Rectal smooth muscle tissue (tissue), 1 donor: Measurements from ENCODE around the gene BABAM1.

Experiments used
- H3K27ac ChIP-seq: one replicate; pipeline ENCODE4 v1.7.0; 2013; ENCODE audit warnings: low read depth, low read length, inconsistent platforms
- H3K27me3 ChIP-seq: one replicate; pipeline ENCODE4 v1.7.0; 2013; ENCODE audit warnings: low read length; ENCODE audit not compliant: control insufficient read depth, insufficient read depth
- H3K36me3 ChIP-seq: one replicate; pipeline ENCODE4 v1.7.0; 2013; ENCODE audit warnings: low read length; ENCODE audit not compliant: control insufficient read depth, insufficient read depth
- H3K4me1 ChIP-seq: one replicate; pipeline ENCODE4 v1.7.0; 2013; ENCODE audit warnings: low read length; ENCODE audit not compliant: control insufficient read depth, insufficient read depth
- H3K4me3 ChIP-seq: one replicate; pipeline ENCODE4 v1.7.0; 2013; ENCODE audit warnings: low read length
- H3K9ac ChIP-seq: one replicate; pipeline ENCODE4 v1.7.0; 2013; ENCODE audit warnings: low read length

The BABAM1 gene

GRCh38 chr19:17312189-17313113 is 45.2 kb downstream of the BABAM1 start:
- H3K4me3 ChIP-seq, result no peak overlapping the region
- peaks cover 19% of the 10 kb centered on the region for H3K36me3 ChIP-seq
- H3K9ac ChIP-seq, result no peak overlapping the region
- H3K4me1 ChIP-seq, result peaks cover 6% of the 10 kb centered on the region
- no peaks in the 10 kb centered on the region for H3K27me3 ChIP-seq
- H3K27ac ChIP-seq, result no peak overlapping the region

DNA sequence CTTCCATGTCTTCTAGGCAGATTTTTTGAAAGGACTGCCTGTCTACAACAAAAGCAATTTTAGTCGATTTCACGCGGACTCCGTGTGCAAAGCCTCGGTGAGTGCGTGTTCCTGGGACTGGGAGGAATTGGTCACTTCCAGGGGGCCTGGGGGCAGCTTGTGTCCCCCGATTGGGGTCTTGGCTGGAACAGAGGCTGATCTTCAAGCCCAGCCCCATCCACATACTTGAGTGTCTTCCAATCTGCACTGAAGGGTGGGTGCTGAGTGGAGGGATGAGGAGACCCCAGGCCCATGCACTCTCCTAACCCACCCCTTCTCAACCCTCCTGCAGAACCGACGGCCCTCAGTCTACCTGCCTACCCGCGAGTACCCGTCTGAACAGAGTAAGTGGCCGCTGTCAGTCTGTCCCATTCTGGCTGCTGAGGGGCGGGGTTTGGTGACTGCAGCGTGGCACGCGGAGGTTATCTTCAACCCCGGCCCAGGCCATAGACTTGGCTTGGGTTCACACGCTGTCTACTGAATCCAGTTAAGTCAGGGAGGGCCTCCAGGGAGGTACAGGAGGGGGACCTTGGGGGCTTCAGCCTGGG is 46.9 kb downstream of the BABAM1 start:
- Histone ChIP-seq H3K9ac (no peak overlapping the region), H3K4me3 (no peak overlapping the region), H3K36me3 (peaks cover 19% of the 10 kb centered on the region), H3K27ac (no peak overlapping the region), H3K4me1 (peaks cover 6% of the 10 kb centered on the region), H3K27me3 (no peaks in the 10 kb centered on the region)

DNA sequence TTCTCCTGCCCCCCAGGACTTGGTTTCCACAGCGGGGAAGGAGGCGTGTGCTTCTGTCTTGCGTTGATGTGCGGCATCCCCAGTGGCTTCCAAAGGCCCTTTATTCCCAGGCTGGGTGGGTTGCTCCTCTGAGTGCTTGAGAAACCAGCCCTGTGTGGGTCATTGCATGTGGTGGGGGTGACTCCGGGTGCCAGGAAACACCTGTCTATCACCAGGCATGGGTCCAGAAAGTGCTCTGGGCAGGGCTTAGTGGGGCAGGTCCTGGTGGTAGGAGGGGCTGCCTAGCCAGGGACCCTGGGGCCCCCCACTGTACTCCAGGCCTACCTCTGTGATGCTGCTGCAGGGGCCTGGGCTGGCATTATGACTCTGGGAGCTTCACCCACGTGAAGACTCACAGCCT is 51.7 kb downstream of the BABAM1 start:
- Histone ChIP-seq H3K27ac (no peak overlapping the region), H3K4me3 (no peak overlapping the region)

GRCh38 chr19:17319473-17320238 is 52.4 kb downstream of the BABAM1 start:
- H3K4me1 ChIP-seq, result no peaks in the 10 kb centered on the region
- H3K27ac ChIP-seq, result no peak overlapping the region
- no peaks in the 10 kb centered on the region for H3K27me3 ChIP-seq
- no peak overlapping the region for H3K9ac ChIP-seq
- peaks cover 16% of the 10 kb centered on the region for H3K36me3 ChIP-seq
- H3K4me3 ChIP-seq, result no peak overlapping the region

More for the DNA sequence above, 51.7 kb downstream of the BABAM1 start:
- Histone ChIP-seq H3K36me3 (peaks cover 22% of the 10 kb centered on the region), H3K4me1 (no peaks in the 10 kb centered on the region), H3K9ac (no peak overlapping the region), H3K27me3 (no peaks in the 10 kb centered on the region)

- Histone ChIP-seq H3K27me3 (no peaks in the 10 kb centered on the region), H3K4me3 (no peak overlapping the region), H3K4me1 (no peaks in the 10 kb centered on the region), H3K36me3 (peaks cover 13% of the 10 kb centered on the region), H3K9ac (no peak overlapping the region), H3K27ac (no peak overlapping the region)
Measured at GRCh38 chr19:17320435-17320834, 53.2 kb downstream of the BABAM1 start.

DNA sequence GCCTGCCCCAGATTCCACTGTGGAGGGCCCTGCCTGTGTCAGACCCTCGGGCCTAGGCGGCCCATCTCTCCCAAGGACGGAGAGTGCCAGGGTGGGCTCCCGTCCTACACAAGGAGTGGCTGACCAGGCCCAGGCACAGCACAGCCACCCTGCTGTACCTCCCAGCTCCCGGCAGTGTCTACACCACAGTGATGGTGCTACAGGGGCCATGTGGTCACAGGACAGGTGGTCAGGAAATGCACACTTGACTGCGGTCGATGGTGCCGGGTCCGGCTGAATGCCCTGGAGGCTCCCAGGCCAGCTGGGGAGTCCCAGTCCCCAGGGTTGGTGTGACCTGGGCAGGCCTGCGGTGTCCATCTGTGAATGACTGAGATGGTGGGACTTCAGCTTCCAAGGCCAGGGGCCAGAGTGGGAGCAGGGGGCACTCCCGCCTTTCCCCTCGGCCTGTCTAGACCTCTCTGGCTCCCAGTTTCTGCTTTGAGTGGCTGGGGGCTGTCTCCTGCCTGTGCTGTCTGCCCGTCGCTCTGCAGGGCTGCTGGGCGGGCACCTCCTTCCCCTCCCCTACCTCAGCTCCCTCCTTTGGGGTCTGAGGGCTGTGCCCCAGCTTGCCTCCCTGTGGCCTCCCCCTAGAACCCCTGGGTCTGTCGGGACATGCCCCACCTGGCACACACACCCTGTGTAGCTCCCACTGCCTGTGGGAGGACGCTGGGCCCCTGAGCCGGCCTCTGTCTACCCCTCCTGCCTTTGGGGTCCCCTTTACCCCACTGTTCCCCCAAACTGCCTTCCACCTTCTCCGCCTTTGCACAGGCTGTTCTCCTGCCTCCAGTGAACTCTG is 54.6 kb downstream of the BABAM1 start:
- H3K9ac ChIP-seq, result no peak overlapping the region
- H3K27ac ChIP-seq, result no peak overlapping the region
- no peaks in the 10 kb centered on the region for H3K27me3 ChIP-seq
- H3K36me3 ChIP-seq, result peaks cover 13% of the 10 kb centered on the region
- H3K4me1 ChIP-seq, result no peaks in the 10 kb centered on the region
- no peak overlapping the region for H3K4me3 ChIP-seq

- peaks cover 13% of the 10 kb centered on the region for H3K36me3 ChIP-seq
- no peak overlapping the region for H3K4me3 ChIP-seq
- H3K4me1 ChIP-seq, result no peaks in the 10 kb centered on the region
- no peak overlapping the region for H3K9ac ChIP-seq
- H3K27ac ChIP-seq, result no peak overlapping the region
- no peaks in the 10 kb centered on the region for H3K27me3 ChIP-seq
Measured at GRCh38 chr19:17322854-17323253, 55.6 kb downstream of the BABAM1 start.

- Histone ChIP-seq H3K27ac (no peak overlapping the region), H3K27me3 (no peaks in the 10 kb centered on the region), H3K4me1 (peaks cover 3% of the 10 kb centered on the region), H3K36me3 (peaks cover 13% of the 10 kb centered on the region), H3K9ac (no peak overlapping the region), H3K4me3 (no peak overlapping the region)
Measured at GRCh38 chr19:17323300-17323963, 56.2 kb downstream of the BABAM1 start.

DNA sequence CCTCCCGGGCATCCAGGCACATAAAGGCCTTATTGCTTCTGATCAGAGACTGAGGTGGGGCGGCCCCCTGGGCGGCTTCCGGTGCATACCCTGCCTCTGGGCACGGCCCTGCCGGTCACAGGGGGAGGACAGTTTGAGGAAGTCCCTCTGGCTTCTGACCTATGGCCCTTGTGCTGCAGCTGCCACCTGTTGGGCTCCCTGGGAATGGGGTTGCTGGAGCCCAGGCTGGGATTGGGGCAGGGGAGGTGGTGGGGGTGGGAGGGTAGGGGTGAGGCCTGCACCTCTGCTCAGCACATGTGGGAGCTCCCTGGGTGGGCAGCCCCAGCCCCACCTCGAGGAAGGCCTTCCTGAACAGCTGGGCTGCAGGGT is 56.7 kb downstream of the BABAM1 start:
- H3K27ac ChIP-seq, result no peak overlapping the region
- H3K4me3 ChIP-seq, result no peak overlapping the region
- H3K27me3 ChIP-seq, result no peaks in the 10 kb centered on the region
- no peak overlapping the region for H3K9ac ChIP-seq
- peaks cover 3% of the 10 kb centered on the region for H3K4me1 ChIP-seq
- H3K36me3 ChIP-seq, result peaks cover 13% of the 10 kb centered on the region

- H3K4me3 ChIP-seq, result no peak overlapping the region
- peaks cover 3% of the 10 kb centered on the region for H3K4me1 ChIP-seq
- peaks cover 6% of the 10 kb centered on the region for H3K27me3 ChIP-seq
- peaks cover 10% of the 10 kb centered on the region for H3K36me3 ChIP-seq
- H3K9ac ChIP-seq, result no peak overlapping the region
- H3K27ac ChIP-seq, result no peak overlapping the region
Measured at GRCh38 chr19:17324357-17325114, 57.3 kb downstream of the BABAM1 start.

DNA sequence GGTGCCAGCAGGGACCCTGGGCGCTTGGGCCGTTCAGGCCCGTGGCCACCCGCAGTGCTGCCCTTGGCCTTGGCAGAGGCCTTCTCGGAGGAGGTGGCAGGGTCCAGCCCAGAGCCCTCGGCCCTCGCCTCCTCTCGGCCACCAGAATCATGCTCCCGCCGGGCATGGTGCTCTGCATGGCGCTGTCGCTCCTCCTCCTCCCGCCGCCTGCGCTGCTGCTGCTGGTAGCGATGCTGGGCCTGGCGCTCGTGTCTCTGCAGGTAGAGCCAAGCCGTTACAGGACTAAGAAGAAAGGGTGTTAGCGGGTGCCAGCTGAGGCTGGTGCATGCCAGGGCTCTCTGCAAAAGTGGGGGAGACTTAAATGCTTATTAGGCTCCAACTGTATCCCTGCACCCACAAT is 57.9 kb downstream of the BABAM1 start:
- H3K36me3 ChIP-seq, result peaks cover 9% of the 10 kb centered on the region
- H3K27ac ChIP-seq, result no peak overlapping the region
- no peak overlapping the region for H3K9ac ChIP-seq
- H3K27me3 ChIP-seq, result peaks cover 10% of the 10 kb centered on the region
- peaks cover 3% of the 10 kb centered on the region for H3K4me1 ChIP-seq
- no peak overlapping the region for H3K4me3 ChIP-seq
